Cortex of kidney (tissue), 1 donor: ENCODE data around the gene CNTF.

Source experiments
- DNase-seq: peaks from one replicate; lab custom pipeline; 2025; lab: John Stamatoyannopoulos, UW

CNTF gene

GRCh38 chr11:58606930-58607714, 15.3 kb upstream of the CNTF start:
- DNase-seq = no peak

GRCh38 chr11:58608331-58608730, 14.1 kb upstream of the CNTF start:
- no peak for DNase-seq

- DNase-seq = no peak
Measured at GRCh38 chr11:58609723-58610122, 12.7 kb upstream of the CNTF start.

DNA sequence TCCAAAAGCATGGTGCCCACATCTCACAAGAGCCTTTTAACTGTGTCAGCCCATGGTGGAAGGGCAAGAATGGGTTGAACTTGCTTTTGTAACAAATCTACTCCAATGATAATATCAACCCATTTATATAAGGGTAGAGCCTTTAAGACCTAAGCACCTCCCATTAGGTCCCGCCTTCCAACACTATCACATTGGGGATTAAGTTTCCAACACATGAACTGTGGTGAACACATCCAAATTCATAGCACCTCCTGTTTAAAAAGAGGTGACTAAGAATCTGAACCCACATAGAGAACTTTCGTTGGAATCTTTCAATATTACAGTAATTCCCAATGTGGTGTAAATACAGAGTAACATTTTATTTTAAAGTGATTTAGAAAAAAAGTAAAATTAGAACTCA, 9.2 kb upstream of the CNTF start:
- DNase-seq = no peak

DNA sequence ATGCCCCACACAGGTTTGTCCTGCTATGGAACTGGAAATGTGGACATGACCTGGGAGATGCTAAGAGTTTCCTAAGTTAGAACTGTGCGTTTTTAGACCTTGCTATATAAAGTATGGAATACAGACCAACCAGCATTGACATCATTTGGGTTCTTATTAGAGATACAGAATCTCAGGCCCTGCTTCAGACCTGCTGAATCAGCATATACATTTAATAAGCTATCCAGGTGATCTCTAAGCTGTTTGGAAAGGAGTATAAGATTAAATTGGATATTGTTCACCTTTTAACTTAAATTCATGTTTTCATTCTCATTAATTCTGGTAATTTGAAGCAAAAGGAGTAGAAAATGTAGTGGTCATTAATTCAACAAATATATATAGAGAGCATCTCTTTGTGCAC, 6.9 kb upstream of the CNTF start:
- DNase-seq = no peak

DNA sequence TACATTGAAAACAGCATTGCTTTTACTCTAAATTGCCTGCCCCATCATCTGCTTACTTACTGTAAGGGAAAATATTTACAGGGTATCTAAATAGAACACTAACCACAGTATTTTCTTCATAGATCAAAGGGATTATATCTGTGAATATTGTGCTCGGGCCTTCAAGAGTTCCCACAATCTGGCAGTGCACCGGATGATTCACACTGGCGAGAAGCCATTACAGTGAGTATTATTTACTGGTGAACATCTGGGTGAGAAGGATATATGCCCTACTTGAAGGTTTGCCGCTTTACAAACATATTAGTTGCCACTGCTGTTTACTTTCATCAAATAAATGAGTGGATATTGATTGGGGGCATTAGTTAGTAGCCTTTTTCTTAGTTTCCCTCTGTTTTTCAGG, 5.9 kb upstream of the CNTF start:
- DNase-seq = no peak

- DNase-seq = no peak
Measured at GRCh38 chr11:58617976-58618557, 4.4 kb upstream of the CNTF start.

GRCh38 chr11:58621586-58622262, 741 bp upstream of the CNTF start:
- no peak for DNase-seq

DNA sequence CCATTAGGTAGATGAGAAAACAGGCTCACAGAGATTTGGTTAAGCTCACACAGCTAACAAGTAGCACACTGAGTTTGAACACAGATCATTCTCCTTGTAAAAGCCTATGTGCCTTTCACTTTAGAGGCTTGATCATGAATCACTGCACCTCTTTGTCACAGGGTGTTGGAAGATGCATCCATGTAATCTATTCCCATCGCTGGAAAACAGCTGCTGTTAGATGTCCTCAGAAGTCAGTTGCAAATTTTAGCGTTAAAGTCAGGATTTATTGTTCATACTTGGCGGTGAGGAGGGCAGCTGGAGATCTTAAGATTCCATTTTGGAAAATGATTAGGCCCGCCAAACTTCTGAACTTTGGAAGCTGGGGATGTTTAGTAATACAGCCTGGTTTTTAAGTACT, 2.6 kb downstream of the CNTF start:
- no peak for DNase-seq

DNA sequence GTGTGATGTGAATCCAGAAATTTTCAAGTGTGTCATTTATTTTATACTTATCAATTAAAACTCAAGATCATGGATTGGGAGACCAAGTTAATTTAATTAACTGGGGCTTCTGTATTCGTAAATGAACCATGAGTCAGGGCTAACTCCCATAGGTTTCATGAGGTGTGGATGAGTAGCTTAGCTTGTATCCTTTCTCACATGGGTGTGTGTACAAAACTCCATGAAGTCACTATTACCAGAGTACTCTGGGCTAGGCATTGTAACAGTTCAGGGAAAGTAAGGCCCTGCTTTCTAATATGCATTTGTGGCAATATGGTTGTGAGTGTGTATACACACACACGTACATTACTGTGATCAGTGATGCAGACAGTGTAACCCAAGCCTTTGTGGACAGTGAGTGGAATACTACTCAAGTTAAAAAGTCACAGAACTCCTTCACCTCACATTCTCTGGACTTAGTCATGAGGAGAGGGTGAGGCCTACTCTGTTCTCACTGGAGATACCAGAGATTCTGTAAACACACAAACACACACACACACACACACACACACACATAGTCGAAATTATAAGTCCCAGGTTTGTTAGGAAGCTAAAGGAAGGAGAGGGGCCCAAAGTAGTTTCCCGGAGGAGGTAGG, 3.5 kb downstream of the CNTF start:
- no peak for DNase-seq

- DNase-seq = no peak
Measured at GRCh38 chr11:58626934-58627483, 4.5 kb downstream of the CNTF start.

GRCh38 chr11:58628446-58628845, 6.0 kb downstream of the CNTF start:
- no peak for DNase-seq

DNA sequence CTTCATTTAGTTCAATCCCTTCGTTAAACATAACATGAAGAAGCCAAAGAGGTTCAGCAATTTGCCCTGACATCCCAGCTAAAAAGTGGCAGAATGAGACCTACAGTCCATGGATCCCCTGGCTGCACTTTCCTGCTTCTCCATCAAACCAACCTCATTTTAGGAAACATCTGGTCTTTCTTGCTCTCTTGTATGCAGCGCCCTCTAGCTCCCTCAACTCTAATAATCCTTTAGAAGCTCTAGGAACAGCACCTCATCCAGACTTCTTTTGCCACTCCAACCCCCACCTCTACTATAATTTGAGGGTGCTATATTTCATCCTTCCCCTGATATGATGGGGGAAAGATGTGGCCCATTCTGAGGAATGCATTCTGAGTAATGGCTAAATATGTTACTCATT, 7.4 kb downstream of the CNTF start:
- DNase-seq = no peak

GRCh38 chr11:58631378-58631777, 8.9 kb downstream of the CNTF start:
- DNase-seq = no peak

DNA sequence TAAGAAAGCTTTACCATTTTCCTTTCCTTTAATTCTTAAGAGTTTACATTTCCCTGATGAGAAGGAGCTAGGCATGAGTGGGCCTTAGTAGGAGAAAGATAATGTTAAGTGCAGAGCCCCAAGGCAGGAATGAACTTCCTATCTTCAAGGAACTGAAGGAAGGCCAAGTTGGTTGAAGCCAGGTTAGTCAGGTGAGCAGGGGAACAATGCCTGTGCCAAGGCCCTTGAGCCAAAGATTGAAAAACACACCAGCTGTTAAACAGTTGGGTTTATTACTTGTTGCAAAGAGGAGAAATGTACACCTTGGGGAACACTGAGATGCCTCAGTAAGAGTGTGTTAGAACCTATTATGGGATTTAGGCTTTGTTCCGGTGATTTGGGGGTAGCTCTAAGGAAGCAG, 10.0 kb downstream of the CNTF start:
- DNase-seq = no peak

- no peak for DNase-seq
Measured at GRCh38 chr11:58636587-58636986, 14.1 kb downstream of the CNTF start.

- no peak for DNase-seq
Measured at GRCh38 chr11:58637371-58637770, 14.9 kb downstream of the CNTF start.

GRCh38 chr11:58639103-58639502, 16.6 kb downstream of the CNTF start:
- no peak for DNase-seq

DNA sequence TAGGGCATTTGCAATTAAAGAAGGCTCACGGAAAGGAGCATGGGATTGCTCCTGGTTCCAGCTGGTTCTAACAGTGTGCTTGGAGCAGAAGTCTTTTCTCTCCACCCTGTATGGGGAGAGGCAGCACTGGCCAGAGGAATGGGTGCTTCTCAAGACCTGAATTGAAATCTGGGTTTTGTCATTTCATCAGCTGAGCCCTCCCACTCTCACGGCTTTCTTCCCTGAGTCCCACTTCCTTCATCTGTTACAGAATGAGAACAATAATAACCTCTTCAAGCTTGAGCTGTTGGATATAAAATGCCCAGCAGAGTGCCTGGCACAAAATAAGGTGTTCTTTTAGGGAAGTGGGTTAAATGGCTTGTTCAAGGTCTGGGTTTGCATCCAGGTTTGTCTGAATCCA, 17.2 kb downstream of the CNTF start:
- DNase-seq = no peak

DNA sequence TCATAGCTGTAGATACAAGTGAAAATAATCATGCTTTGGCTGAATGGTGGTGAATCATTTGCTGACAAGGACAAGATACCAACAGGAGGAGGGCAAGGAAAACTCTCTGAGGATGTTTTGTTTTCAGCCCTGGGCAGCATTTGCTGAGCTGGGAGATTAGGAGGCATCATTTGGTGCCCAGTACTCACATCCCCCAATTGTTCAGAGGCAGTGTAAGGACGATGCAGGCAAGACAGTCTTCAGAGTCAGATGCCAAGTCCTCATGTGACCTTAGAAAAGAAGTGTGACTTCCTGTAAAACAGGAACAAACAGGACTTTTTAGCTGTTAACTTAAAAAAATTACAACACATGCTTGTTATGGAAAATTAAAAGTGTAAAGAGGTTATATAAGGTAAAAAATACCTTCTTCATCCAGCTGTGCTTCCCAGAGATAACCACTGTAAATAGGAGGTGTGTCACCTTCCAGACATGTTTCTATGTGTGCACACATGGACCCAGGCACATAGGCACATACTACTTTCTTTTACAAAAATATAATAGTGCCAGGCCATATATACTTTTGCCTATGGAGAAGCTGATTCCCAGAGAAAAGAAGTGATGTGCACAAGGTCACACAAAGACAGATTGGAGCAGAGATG, 18.0 kb downstream of the CNTF start:
- no peak for DNase-seq

DNA sequence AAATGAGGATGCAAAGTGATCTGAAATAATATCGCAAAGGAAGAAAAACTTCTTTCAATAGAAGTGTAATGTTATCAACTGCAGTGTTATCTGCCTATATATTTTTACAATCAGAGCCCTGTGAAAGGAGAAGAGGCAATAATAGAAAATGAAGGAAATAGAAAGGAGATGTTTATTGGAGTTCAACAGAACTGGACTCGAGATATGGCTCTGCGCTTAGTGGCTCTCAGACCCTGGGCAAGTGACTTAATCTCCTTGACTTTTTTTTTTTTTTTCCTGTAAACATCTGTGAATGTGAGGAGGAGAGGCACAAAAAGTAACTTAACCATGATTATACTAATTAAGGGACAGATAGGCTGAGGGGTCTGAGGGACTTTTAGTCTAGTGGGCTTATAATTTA, 18.9 kb downstream of the CNTF start:
- no peak for DNase-seq
